ENCODE data around the gene STRIP2. TPM values are rescaled to one million over a fixed set of nuclear protein-coding genes. Genes with fewer than 3 reads are reported as not detected.

The STRIP2 gene
- total and polyA plus RNA-seq, 2 of the 13 experiments (the other 11 are each of a cell fraction or from before 2014, with no cell fraction given), result 3.9 to 8.2 TPM

GRCh38 chr7:129522971-129523340 is 88.7 kb downstream of the STRIP2 start:
- in situ Hi-C loops (cut with HindIII; ENCODE audit: extremely low pct_ligation_motif_present, low pct_unique_long_range_greater_than_20kb), result no loop called here
- no peak overlapping the region for H2AFZ ChIP-seq (ENCODE audit: low read length)
- H3K79me2 ChIP-seq (ENCODE audit: insufficient read depth, low read length), result no peaks in the 10 kb centered on the region
- no peak overlapping the region for H3K9ac ChIP-seq (ENCODE audit: insufficient read depth, low read depth, low read length)
- H3K4me2 ChIP-seq (ENCODE audit: low read depth, low read length), result peak overlapping the region; percentile 39
- no peak overlapping the region for H3K4me3 ChIP-seq (replicated peaks in 1 of 3; ENCODE audit: insufficient read depth in 1 of 3, low read depth in 2 of 3, low read length in 3 of 3)
- no peak; the same call in 1 of the 3 replicates for ATAC-seq
- peaks cover 0 to 19% of the 10 kb centered on the region in 2 experiments; a peak in 1 of 5 replicates for H3K27me3 ChIP-seq (ENCODE audit: control insufficient read depth in 1 of 2, insufficient read depth in 2 of 2, low read length in 2 of 2)
- intact Hi-C loops (cut with micrococcal nuclease; ENCODE audit: unreplicated experiment), result no loop called here
- no TSS peak for BruUV-seq (replicated peaks)
- WGBS (ENCODE audit: low lambda C conversion rate), result 37% methylated on average over 4 of the region's 5 CpGs
- DNase-seq (ENCODE audit: low spot score), result no peak
- TF ChIP-seq ZNF552 (CRISPR knock-in tag; IDR thresholded peaks at IDR 0.05; ENCODE audit: borderline replicate concordance) (no peak), KAT7 (CRISPR knock-in tag; IDR thresholded peaks at IDR 0.05; ENCODE audit: borderline replicate concordance) (no peak), HES4 (CRISPR knock-in tag; IDR thresholded peaks at IDR 0.05; ENCODE audit: borderline replicate concordance) (no peak), MAF1 (CRISPR knock-in tag; IDR thresholded peaks at IDR 0.05; ENCODE audit: borderline replicate concordance) (no peak), SMARCE1 (IDR thresholded peaks at IDR 0.05; ENCODE audit: borderline replicate concordance) (no peak), MZF1 (CRISPR knock-in tag; IDR thresholded peaks at IDR 0.05; ENCODE audit: borderline replicate concordance) (no peak), TAF15 (IDR thresholded peaks at IDR 0.05; ENCODE audit: low read depth, low read length, poor library complexity, severe bottlenecking) (no peak), ZKSCAN8 (CRISPR knock-in tag; IDR thresholded peaks at IDR 0.05; ENCODE audit: borderline replicate concordance) (no peak), ONECUT2 (CRISPR knock-in tag; IDR thresholded peaks at IDR 0.05) (no peak), ATM (IDR thresholded peaks at IDR 0.05; ENCODE audit: borderline replicate concordance) (no peak), ZNF639 (CRISPR knock-in tag; conservative IDR thresholded peaks at IDR 0.05) (no peak), IRX3 (CRISPR knock-in tag; IDR thresholded peaks at IDR 0.05; ENCODE audit: borderline replicate concordance, low read depth) (no peak), MATR3 (CRISPR knock-in tag; IDR thresholded peaks at IDR 0.05) (no peak), ZEB1 (IDR thresholded peaks at IDR 0.05; ENCODE audit: insufficient replicate concordance, low read depth) (no peak), ZNF720 (CRISPR knock-in tag; IDR thresholded peaks at IDR 0.05) (no peak)
- no peaks in the 10 kb centered on the region for H3K36me3 ChIP-seq (replicated peaks in 1 of 2; ENCODE audit: control insufficient read depth in 1 of 2, insufficient read depth in 2 of 2, low read length in 2 of 2)
- no peak overlapping the region for H3K27ac ChIP-seq (ENCODE audit: extremely low read length, insufficient read depth, low read length)
- ChIA-PET CTCF (ENCODE audit: low intra/inter-chr PET ratio, low total read pairs) (no interaction called here), POLR2A (no interaction called here)
- H3K4me1 ChIP-seq (ENCODE audit: insufficient read depth, low read length), result peaks cover 7% of the 10 kb centered on the region; the same call in 1 of the 2 replicates
- no peaks in the 10 kb centered on the region for H3K9me3 ChIP-seq (ENCODE audit: low read length)
- no peaks in the 10 kb centered on the region for H4K20me1 ChIP-seq (ENCODE audit: insufficient read depth, low read length)
- no peak for FAIRE-seq
